ENCODE results near the gene ZCCHC7.

ZCCHC7 gene

DNA sequence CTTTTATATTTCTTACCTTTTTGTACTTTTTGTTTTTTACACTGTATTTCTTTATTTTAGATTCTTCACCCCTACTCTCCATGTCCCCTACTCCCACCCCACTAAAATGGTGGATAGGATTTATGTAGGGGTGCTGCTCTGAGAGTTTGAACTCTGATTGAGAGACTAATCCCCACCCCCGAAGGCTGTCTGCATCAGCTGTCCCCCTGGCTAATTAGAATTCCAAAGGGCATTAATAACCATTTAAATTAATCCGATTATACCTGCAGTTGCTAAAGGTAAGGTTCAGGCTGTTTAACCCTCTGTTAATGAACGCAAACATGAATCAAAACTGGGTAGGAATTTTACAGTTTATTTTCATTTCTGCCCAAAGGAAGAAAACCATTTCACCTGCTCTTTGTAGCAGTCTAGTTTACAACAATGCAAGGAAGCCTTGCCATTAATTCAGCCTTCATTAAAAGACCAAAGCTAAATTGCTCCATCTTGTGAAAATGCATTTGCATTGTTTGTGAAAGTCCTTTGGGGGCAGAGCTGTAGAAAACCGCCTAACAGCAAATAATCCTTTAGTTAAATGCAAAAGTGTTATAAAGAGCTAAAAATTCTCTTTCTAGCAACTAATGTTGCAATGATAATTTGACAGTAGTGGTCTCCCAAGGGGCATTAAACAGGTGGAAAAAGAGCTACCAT is 71.2 kb downstream of the ZCCHC7 start:
- ChIA-PET CTCF (no interaction called here), POLR2A (ENCODE audit: low non-redundant PET) (no interaction called here)
- H3K27ac ChIP-seq = no peak overlapping the region

DNA sequence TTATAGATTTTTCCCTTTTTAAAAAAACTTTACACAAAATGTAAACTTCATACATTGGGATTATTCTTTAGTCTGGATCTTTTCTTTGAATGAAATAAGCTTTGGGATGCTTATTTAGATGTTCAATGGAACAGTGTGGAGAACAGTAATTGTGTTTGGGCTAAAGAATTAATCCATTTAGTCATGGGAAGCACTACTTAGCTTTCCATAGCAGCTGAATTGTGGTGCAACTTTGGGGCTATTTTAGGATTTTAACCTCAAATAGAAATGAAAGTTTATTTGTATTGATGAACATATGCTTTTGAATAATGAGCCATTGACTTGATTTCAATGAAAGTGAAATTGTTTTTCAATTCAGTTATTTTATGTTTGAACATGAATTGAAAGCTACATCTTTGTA is 72.4 kb downstream of the ZCCHC7 start:
- H3K27ac ChIP-seq = no peak overlapping the region
- ChIA-PET CTCF (interaction anchor here (0.5 to 0.6 kb wide), 2 partner anchors 152 to 221 kb away, joined by 3 to 4 read pairs; no protein-coding TSS in a partner anchor), POLR2A (ENCODE audit: low non-redundant PET) (no interaction called here)
- no peak for DNase-seq (ENCODE audit: low spot score)
- TF ChIP-seq, protein P1, sequence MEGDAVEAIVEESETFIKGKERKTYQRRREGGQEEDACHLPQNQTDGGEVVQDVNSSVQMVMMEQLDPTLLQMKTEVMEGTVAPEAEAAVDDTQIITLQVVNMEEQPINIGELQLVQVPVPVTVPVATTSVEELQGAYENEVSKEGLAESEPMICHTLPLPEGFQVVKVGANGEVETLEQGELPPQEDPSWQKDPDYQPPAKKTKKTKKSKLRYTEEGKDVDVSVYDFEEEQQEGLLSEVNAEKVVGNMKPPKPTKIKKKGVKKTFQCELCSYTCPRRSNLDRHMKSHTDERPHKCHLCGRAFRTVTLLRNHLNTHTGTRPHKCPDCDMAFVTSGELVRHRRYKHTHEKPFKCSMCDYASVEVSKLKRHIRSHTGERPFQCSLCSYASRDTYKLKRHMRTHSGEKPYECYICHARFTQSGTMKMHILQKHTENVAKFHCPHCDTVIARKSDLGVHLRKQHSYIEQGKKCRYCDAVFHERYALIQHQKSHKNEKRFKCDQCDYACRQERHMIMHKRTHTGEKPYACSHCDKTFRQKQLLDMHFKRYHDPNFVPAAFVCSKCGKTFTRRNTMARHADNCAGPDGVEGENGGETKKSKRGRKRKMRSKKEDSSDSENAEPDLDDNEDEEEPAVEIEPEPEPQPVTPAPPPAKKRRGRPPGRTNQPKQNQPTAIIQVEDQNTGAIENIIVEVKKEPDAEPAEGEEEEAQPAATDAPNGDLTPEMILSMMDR (conservative IDR thresholded peaks at IDR 0.05; ENCODE audit: low read depth) = no peak

More for the DNA sequence above, 71.2 kb downstream of the ZCCHC7 start:
- DNase-seq (ENCODE audit: low spot score) = no peak
- TF ChIP-seq, protein P1 (conservative IDR thresholded peaks at IDR 0.05; ENCODE audit: low read depth) = no peak

DNA sequence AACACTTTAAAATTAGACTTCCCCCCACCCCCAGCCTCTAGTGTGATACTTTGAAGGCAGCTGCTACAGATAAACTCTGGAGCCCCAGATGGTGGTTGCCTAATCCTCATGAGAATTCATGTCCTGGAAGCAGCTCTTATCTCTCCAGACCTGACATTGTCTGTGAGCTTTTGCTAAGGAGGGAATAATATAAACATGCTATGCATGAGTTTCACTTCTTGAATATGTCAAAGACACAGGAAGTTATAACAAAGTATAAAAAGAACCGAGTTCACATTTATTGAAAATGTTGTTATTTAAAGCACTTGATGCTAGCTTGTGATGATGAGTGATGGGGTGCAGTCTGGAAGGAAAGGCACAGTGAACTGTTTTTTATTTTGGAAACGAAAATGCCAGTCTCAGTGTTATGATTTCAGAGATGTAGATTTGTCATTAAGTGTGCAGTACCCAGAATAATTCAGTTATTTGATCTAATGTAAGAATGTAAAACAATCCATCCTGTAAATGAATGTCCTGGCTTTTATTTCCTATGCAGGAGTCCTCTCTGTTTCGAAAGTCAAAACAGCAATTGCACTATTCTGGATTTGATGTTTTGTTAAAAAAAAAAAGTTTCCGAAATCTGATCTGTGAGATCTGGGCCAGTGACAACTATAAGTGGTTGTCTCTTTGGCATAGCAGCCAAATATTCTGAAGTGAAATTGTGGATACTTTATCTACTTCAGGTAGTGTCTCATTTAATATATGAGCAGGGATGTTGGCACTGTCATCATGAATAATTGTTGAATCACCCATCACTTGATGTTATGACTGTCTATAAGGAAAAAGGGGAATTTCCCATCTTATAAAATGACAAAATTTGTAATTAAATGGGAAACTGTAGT is 77.0 kb downstream of the ZCCHC7 start:
- H3K27ac ChIP-seq = no peak overlapping the region
- TF ChIP-seq, protein P1 (conservative IDR thresholded peaks at IDR 0.05; ENCODE audit: low read depth) = no peak
- ChIA-PET CTCF (interaction anchor here (0.5 to 0.6 kb wide), 2 partner anchors 15 to 1371 kb away, joined by 3 read pairs; no protein-coding TSS in a partner anchor), POLR2A (ENCODE audit: low non-redundant PET) (no interaction called here)
- peak; percentile 26 for DNase-seq (ENCODE audit: low spot score)

DNA sequence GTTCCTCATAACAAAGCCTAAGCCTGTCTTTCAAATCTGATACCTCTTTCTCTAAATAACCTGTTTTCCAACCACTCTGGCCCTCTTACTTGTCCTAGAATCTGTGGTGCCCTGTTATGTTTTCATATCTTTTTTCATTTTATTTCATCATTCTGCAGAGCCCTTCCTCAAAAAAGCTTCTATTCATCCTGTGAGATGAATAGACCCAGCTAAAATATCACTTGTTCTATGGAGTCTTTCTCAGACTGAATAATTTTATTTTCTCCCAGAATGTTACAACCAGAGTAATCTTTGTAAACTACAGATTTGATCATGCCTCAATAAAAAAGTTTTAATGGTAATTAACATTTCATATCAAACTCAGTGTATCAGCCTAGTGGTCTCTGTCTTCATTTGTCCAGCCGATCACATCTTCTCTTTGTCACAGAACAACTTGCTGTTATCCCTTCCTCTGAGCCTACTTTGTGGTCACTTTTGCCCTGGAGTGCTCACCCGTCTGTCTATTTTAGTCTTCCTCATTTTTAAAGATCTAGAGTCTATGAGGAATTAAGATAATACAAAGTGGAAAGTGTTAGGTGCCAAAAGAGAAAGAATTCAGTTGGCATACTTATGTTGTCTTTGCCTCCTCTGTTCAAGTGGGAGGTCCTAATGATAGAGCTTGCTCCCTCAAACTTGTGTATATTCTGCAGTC is 77.8 kb downstream of the ZCCHC7 start:
- ChIA-PET POLR2A (ENCODE audit: low non-redundant PET) (no interaction called here), CTCF (interaction anchor here (0.9 kb wide), 1 partner anchor 58 kb away, joined by 4 read pairs; no protein-coding TSS in a partner anchor)
- no peak for DNase-seq (ENCODE audit: low spot score)
- H3K27ac ChIP-seq = no peak overlapping the region
- TF ChIP-seq, protein P1 (conservative IDR thresholded peaks at IDR 0.05; ENCODE audit: low read depth) = no peak

DNA sequence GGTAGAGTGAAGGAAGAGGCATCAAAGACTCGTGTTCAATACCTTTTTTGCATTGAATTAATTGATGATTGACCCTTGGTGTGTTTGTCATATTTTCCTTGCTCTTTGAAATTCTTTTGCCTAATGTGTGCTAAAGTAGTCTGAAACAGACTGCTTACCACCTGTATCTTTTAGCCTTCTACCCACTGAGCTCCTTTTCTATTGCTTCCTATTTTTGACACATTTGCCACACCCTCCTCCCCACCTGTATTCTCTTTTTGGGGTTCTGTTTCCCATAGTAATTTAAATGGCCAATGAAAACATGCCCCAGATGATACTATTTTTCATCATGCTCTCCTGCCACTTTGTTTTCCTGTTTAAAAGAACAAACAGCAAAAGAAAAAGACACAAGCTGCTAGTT is 78.5 kb downstream of the ZCCHC7 start:
- H3K27ac ChIP-seq = no peak overlapping the region
- TF ChIP-seq, protein P1 (conservative IDR thresholded peaks at IDR 0.05; ENCODE audit: low read depth) = no peak
- ChIA-PET CTCF (interaction anchor here (0.9 kb wide), 1 partner anchor 59 kb away, joined by 4 read pairs; no protein-coding TSS in a partner anchor), POLR2A (ENCODE audit: low non-redundant PET) (no interaction called here)
- DNase-seq (ENCODE audit: low spot score) = no peak

DNA sequence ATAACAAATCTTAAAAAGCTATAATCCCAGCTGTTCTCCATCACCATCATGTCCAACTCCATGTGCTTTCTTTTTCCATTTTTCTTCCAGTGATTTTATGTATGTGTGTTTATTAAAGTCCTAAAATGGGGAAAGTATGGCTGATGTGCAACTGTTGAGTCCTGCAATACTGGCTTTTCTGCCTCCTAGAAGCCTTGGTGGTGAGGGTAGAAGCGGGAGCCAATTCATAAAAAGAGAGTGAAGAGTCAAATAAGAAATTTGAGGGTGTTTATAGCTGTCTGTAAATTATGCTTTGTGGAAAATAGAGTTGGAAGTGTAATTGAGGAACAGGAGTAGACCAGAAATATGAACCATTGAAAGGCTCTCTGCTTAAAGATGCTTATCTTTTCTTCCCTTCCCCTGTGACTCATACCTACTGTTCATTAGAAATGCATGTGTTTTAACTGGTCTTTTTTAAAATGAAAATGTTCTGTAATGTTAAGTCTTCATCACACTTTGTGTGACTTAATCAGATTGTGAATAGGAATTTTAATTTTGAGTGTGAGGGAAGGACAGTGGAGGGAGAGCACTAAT is 80.1 kb downstream of the ZCCHC7 start:
- H3K27ac ChIP-seq = no peak overlapping the region
- ChIA-PET CTCF (interaction anchor here (0.6 kb wide), 1 partner anchor 334 kb away, joined by 3 read pairs; no protein-coding TSS in a partner anchor), POLR2A (ENCODE audit: low non-redundant PET) (no interaction called here)
- TF ChIP-seq, protein P1 (conservative IDR thresholded peaks at IDR 0.05; ENCODE audit: low read depth) = no peak
- DNase-seq (ENCODE audit: low spot score) = peak; percentile 17
